Ovary (tissue), 9 donors: ENCODE measurements around the gene HIPK2. TPM values are rescaled to one million over a fixed set of nuclear protein-coding genes. Genes with fewer than 3 reads are reported as not detected.

ENCODE experiments used
- DNase-seq, 5 donors: peaks; one replicate each; pipeline ENCODE4 v3.0.0-alpha.2; 2019 to 2020
- H3K27ac ChIP-seq, 2 donors: fragments of 200-600 bp; one replicate each; pipeline versions ENCODE4 v1.5.1 to v1.8.0; 2019 to 2022
- H3K27me3 ChIP-seq: fragments of 200-600 bp; one replicate; pipeline ENCODE4 v1.8.0; 2022
- H3K36me3 ChIP-seq: fragments of 200-600 bp; sonication (generic); one replicate; pipeline ENCODE4 v1.5.1; 2019
- H3K4me1 ChIP-seq: one replicate; pipeline ENCODE4 v1.8.1; 2013; ENCODE audit warnings: mild to moderate bottlenecking, moderate library complexity; ENCODE audit not compliant: insufficient read depth
- H3K4me3 ChIP-seq: fragments of 200-600 bp; sonication (generic); one replicate; pipeline ENCODE4 v1.5.1; 2017
- H3K9me3 ChIP-seq, 2 donors: fragments of 200-600 bp in 1 of 2; sonication (generic) in 1 of 2; one replicate each; pipeline versions ENCODE4 v1.5.1 to v1.8.1; 2013 to 2019; ENCODE audit warnings: mild to moderate bottlenecking in 1 of 2, moderate library complexity in 1 of 2
- EP300 ChIP-seq: sonication (generic); formaldehyde crosslinking; IDR thresholded peaks from one replicate; pipeline ENCODE4 v1.6.1; 2017; ENCODE audit warnings: antibody characterized with exemption
- POLR2A ChIP-seq: fragments of 450-650 bp; IDR thresholded peaks from one replicate; pipeline ENCODE4 v1.6.1; 2017; ENCODE audit warnings: antibody characterized with exemption, mild to moderate bottlenecking, moderate library complexity
- WGBS, 3 donors: extraction: QIAGEN DNeasy Blood & Tissue Kit in 1 of 3; methylation state at CpG; one replicate each; pipeline versions ENCODE4 v1.1.5 to v1.1.7; 2013 to 2017; 5-methylcytosine and 5-hydroxymethylcytosine counted together
- intact Hi-C, 4 donors: fragments of 100-400 bp; cut with DNase I; formaldehyde crosslinking; loops; one replicate each; pipeline versions ENCODE4 v1.11.0 to v1.15.1; 2022 to 2023
- polyA plus RNA-seq, 2 donors: library from polyadenylated mRNA; stranded (reverse); fragments of 200-250 nt in 1 of 2; fragments of 350-450 nt in 1 of 2; fragmentation: Illumina TruSeq in 1 of 2; extraction: RNeasy Lipid Tissue Mini Kit (QIAGEN cat#74804) in 1 of 2; gene quantifications; one replicate each; pipeline ENCODE4 v1.2.3, GENCODE V29; 2013 to 2014
- total RNA-seq, 7 donors: library from RNA; depleted of rRNA in 2 of 7; stranded (reverse); fragments of >200 nt in 2 of 7; fragmentation: NEBNext Ultra II Directional in 3 of 7; extraction: Animal tissue kit (Norgen Biotek cat#: 25700) in 3 of 7; gene quantifications; one replicate each; pipeline versions ENCODE4 v1.1.0 to v1.2.4, GENCODE V29; 2016 to 2023
- TF ChIP-seq, protein P1 (sequence below), 3 donors: fragments of 450-650 bp in 2 of 3; fragments of 200-600 bp in 1 of 3; IDR thresholded peaks; one replicate each; pipeline versions ENCODE4 v1.5.1 to v1.8.0; 2016 to 2022; ENCODE audit warnings: antibody characterized with exemption in 3 of 3, mild to moderate bottlenecking in 1 of 3
- donor health status: DM: no; HTN: no; CAD: no; lungs with moderate emphysema.
- donor health status: DM: no; HTN: no; CAD: no.
- donor health status: Bipolar disorder and iron deficiency.
- donor health status: DM: yes; HTN: yes; CAD: no.
- donor health status: DM: no; HTN: no; CAD: no.
- donor health status: DM: yes; HTN: yes; CAD: no.

Gene HIPK2
- total and polyA plus RNA-seq, 9 donors: 7.3 to 38.4 (median 28.1) TPM

DNA sequence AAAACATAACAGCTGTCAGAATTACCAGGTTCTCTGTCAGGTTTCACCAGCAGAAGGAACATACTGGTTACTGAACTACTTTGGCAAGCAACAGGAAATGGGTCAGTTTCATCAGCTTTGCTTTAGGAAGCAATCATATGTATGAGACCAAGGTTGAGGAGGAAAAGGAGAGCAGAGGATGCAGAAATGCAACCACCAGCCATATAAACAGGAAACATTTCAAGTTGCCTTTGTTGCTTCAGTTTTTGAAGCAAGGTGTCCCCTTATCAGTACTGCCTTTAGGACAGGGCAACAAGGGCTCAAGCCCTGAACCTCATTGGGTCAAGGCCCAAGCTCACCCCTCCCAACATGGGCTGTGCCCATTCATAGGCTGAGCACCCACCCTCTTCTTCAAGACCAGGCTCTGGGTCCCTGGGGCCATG, 10.2 kb downstream of the HIPK2 start:
- H3K27ac ChIP-seq: no peak overlapping the region
- intact Hi-C loops: no loop called here

GRCh38 chr7:139765143-139765542, 12.7 kb downstream of the HIPK2 start:
- Histone ChIP-seq H3K36me3 (no peaks in the 10 kb centered on the region), H3K4me1 (peaks cover 1% of the 10 kb centered on the region), H3K27me3 (no peaks in the 10 kb centered on the region), H3K27ac (no peak overlapping the region), H3K4me3 (no peak overlapping the region), H3K9me3 (no peaks in the 10 kb centered on the region)
- 9 to 21% (median 14%) methylated on average over 2 of the region's 2 CpGs for WGBS, 3 donors
- no peak for DNase-seq
- no peak for TF ChIP-seq EP300
- no peak for TF ChIP-seq POLR2A
- TF ChIP-seq, protein P1, sequence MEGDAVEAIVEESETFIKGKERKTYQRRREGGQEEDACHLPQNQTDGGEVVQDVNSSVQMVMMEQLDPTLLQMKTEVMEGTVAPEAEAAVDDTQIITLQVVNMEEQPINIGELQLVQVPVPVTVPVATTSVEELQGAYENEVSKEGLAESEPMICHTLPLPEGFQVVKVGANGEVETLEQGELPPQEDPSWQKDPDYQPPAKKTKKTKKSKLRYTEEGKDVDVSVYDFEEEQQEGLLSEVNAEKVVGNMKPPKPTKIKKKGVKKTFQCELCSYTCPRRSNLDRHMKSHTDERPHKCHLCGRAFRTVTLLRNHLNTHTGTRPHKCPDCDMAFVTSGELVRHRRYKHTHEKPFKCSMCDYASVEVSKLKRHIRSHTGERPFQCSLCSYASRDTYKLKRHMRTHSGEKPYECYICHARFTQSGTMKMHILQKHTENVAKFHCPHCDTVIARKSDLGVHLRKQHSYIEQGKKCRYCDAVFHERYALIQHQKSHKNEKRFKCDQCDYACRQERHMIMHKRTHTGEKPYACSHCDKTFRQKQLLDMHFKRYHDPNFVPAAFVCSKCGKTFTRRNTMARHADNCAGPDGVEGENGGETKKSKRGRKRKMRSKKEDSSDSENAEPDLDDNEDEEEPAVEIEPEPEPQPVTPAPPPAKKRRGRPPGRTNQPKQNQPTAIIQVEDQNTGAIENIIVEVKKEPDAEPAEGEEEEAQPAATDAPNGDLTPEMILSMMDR (IDR thresholded peaks at IDR 0.05): no peak
- intact Hi-C loops: no loop called here

More for the DNA sequence above, 10.2 kb downstream of the HIPK2 start:
- Histone ChIP-seq H3K9me3 (no peaks in the 10 kb centered on the region), H3K36me3 (no peaks in the 10 kb centered on the region), H3K4me3 (no peak overlapping the region), H3K27me3 (no peaks in the 10 kb centered on the region), H3K4me1 (peaks cover 1% of the 10 kb centered on the region)
- no peak for DNase-seq
- no peak for TF ChIP-seq POLR2A

DNA sequence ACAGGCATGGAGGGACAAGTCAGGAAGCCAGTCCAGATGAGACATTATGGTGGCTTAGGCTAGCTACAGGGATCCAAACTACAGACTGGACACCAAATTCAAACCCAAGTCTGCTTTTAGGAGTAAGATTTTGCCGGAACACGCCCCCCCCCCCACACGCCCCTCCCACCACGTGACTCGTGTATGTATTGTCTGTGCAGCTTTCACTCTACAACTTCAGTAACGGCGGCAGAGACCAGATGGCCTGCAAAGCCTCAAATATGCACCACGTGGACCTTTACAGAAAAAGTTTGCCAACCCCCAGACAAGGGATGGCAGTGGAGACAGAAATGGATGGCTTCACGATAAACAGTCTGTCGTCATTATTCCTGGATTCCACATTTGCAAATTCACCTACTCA, 14.5 kb downstream of the HIPK2 start:
- H3K4me1 ChIP-seq: no peaks in the 10 kb centered on the region
- H3K36me3 ChIP-seq: no peaks in the 10 kb centered on the region
- no peak for TF ChIP-seq EP300
- TF ChIP-seq, protein P1 (IDR thresholded peaks at IDR 0.05): no peak
- no peak for TF ChIP-seq POLR2A
- H3K27me3 ChIP-seq: no peaks in the 10 kb centered on the region
- H3K4me3 ChIP-seq: no peak overlapping the region
- no peaks in the 10 kb centered on the region for H3K9me3 ChIP-seq
- intact Hi-C loops: no loop called here
- DNase-seq: no peak
- 66 to 86% (median 66%) methylated on average over 10 of the region's 10 CpGs for WGBS, 3 donors
- H3K27ac ChIP-seq: no peak overlapping the region

- no peak overlapping the region for H3K4me3 ChIP-seq
- H3K36me3 ChIP-seq: no peaks in the 10 kb centered on the region
- DNase-seq: no peak
- no peaks in the 10 kb centered on the region for H3K4me1 ChIP-seq
- 53 to 63% (median 61%) methylated on average over 2 of the region's 2 CpGs for WGBS, 3 donors
- TF ChIP-seq, protein P1 (IDR thresholded peaks at IDR 0.05): no peak
- no peak for TF ChIP-seq POLR2A
- no peak for TF ChIP-seq EP300
- no peaks in the 10 kb centered on the region for H3K9me3 ChIP-seq
- intact Hi-C loops: no loop called here
- no peak overlapping the region for H3K27ac ChIP-seq
- no peaks in the 10 kb centered on the region for H3K27me3 ChIP-seq
Observed at GRCh38 chr7:139762886-139763285, 14.9 kb downstream of the HIPK2 start.

DNA sequence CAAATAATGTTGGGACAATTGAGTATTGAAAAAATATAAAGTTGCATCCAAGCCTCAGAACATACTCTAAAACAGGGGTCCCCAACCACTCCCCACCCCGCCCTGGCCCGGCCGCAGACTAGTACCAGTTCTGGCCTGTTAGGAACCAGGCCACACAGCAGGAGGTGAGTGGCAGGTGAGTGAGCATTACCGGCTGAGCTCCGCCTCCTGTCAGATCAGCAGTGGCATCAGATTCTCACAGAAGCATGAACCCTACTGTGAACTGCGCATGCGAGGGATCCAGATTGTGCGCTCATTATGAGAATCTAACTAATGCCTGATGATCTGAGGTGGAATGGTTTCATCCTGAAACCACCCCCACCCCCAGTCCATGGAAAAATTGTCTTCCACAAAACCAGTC, 19.4 kb downstream of the HIPK2 start:
- TF ChIP-seq, protein P1 (IDR thresholded peaks at IDR 0.05): no peak
- TF ChIP-seq POLR2A (no peak), EP300 (no peak)
- DNase-seq: no peak
- Histone ChIP-seq H3K27ac (no peak overlapping the region), H3K4me3 (no peak overlapping the region), H3K4me1 (peaks cover 2% of the 10 kb centered on the region), H3K9me3 (no peaks in the 10 kb centered on the region), H3K27me3 (no peaks in the 10 kb centered on the region), H3K36me3 (no peaks in the 10 kb centered on the region)
- WGBS, 3 donors: 96 to 97% (median 96%) methylated on average over 8 of the region's 8 CpGs
- intact Hi-C loops: no loop called here
